G401 (cell line): Measurements from ENCODE around the gene SH3YL1. TPM values are rescaled to one million over a fixed set of nuclear protein-coding genes. Genes with fewer than 3 reads are reported as not detected.

ENCODE experiments used
- DNase-seq: peaks from one replicate; pipeline ENCODE4 v3.0.0-alpha.2; 2015; ENCODE audit warnings: low spot score
- in situ Hi-C: cut with HindIII; loops from 2 replicates; pipeline ENCODE4 v1.10.0; 2016; ENCODE audit warnings: low sequenced_read_pairs, mixed read lengths
- total RNA-seq: library from RNA; depleted of rRNA; stranded (reverse); fragments of >200 nt; shearing (Covaris generic); gene quantifications from 2 replicates; pipeline ENCODE4 v1.2.3, GENCODE V29; 2014

Gene SH3YL1
- total RNA-seq, 1 experiment from 2014 or later: 20.4 TPM

GRCh38 chr2:283996-284794 is 20.4 kb upstream of the SH3YL1 start:
- in situ Hi-C loops: no loop called here
- no peak for DNase-seq

GRCh38 chr2:282371-283263 is 18.8 kb upstream of the SH3YL1 start:
- in situ Hi-C loops: no loop called here
- no peak for DNase-seq

- in situ Hi-C loops: no loop called here
- no peak for DNase-seq
Observed at GRCh38 chr2:281381-281780, 17.5 kb upstream of the SH3YL1 start.

- DNase-seq: no peak
- in situ Hi-C loops: no loop called here
Observed at GRCh38 chr2:280650-281110, 16.8 kb upstream of the SH3YL1 start.

GRCh38 chr2:279956-280649 is 16.3 kb upstream of the SH3YL1 start:
- no peak for DNase-seq
- in situ Hi-C loops: no loop called here

GRCh38 chr2:279366-279765 is 15.5 kb upstream of the SH3YL1 start:
- DNase-seq: no peak
- in situ Hi-C loops: no loop called here

- in situ Hi-C loops: no loop called here
- no peak for DNase-seq
Observed at GRCh38 chr2:278927-279320, 15.1 kb upstream of the SH3YL1 start.

GRCh38 chr2:278312-278926 is 14.6 kb upstream of the SH3YL1 start:
- in situ Hi-C loops: no loop called here
- DNase-seq: no peak

- in situ Hi-C loops: no loop called here
Observed at GRCh38 chr2:275466-275865, 11.6 kb upstream of the SH3YL1 start.

GRCh38 chr2:274503-274902 is 10.7 kb upstream of the SH3YL1 start:
- in situ Hi-C loops: no loop called here
- DNase-seq: no peak

More at GRCh38 chr2:275466-275865, 11.6 kb upstream of the SH3YL1 start:
- DNase-seq: no peak

- DNase-seq: peak; percentile 18
- in situ Hi-C loops: no loop called here
Observed at GRCh38 chr2:273333-273732, 9.5 kb upstream of the SH3YL1 start.

GRCh38 chr2:271917-272316 is 8.1 kb upstream of the SH3YL1 start:
- DNase-seq: no peak
- in situ Hi-C loops: no loop called here

- DNase-seq: no peak
- in situ Hi-C loops: no loop called here
Observed at GRCh38 chr2:270861-271260, 7.0 kb upstream of the SH3YL1 start.

GRCh38 chr2:269356-270030 is 5.7 kb upstream of the SH3YL1 start:
- in situ Hi-C loops: no loop called here
- DNase-seq: no peak

- in situ Hi-C loops: no loop called here
Observed at GRCh38 chr2:268323-268722, 4.5 kb upstream of the SH3YL1 start.

GRCh38 chr2:264493-265468 is 949 bp upstream of the SH3YL1 start, which contains the start of gene ACP1:
TSS of gene ACP1 (plus strand) at chr2:264947. CDS start at chr2:264965, 18 bp downstream.
- peak; percentile 89 for DNase-seq
- in situ Hi-C loops: no loop called here

More at GRCh38 chr2:268323-268722, 4.5 kb upstream of the SH3YL1 start:
- no peak for DNase-seq

GRCh38 chr2:263022-263738 is 652 bp downstream of the SH3YL1 start:
- in situ Hi-C loops: no loop called here
- peak; percentile 11 for DNase-seq
